CD14-positive monocyte (primary cell): Measurements from ENCODE around the gene DNAAF9. TPM values are rescaled to one million over a fixed set of nuclear protein-coding genes. Genes with fewer than 3 reads are reported as not detected.

Experiments used
- DNase-seq, 3 donors: peaks; one replicate each; pipeline ENCODE4 v3.0.0-alpha.2; 2011 to 2022
- H2AFZ ChIP-seq: 2 replicates; pipeline ENCODE4 v1.6.0; 2012; ENCODE audit warnings: mild to moderate bottlenecking, low read depth, low read length, inconsistent platforms; ENCODE audit not compliant: insufficient read depth, poor library complexity, severe bottlenecking
- H3K27ac ChIP-seq, 2 donors: 1 replicate in 1 of 2; 2 replicates in 1 of 2; pipeline ENCODE4 v1.5.1; 2012 to 2013; ENCODE audit warnings: low read length in 2 of 2, control low read depth in 1 of 2, inconsistent platforms in 1 of 2, low read depth in 1 of 2, mild to moderate bottlenecking in 1 of 2
- H3K27me3 ChIP-seq, 2 donors: one replicate each; pipeline versions ENCODE4 v1.6.0 to v1.6.1; 2011 to 2013; ENCODE audit warnings: low read length in 2 of 2; ENCODE audit not compliant: control insufficient read depth in 2 of 2, insufficient read depth in 2 of 2
- H3K36me3 ChIP-seq, 2 donors: replicated peaks in 1 of 2; 1 replicate in 1 of 2; 2 replicates in 1 of 2; pipeline versions ENCODE4 v1.5.1 to v1.6.1; 2012 to 2013; ENCODE audit warnings: low read length in 2 of 2, control low read depth in 1 of 2, inconsistent platforms in 1 of 2, mild to moderate bottlenecking in 1 of 2; ENCODE audit not compliant: insufficient read depth in 2 of 2, control insufficient read depth in 1 of 2
- H3K4me1 ChIP-seq, 2 donors: 1 replicate in 1 of 2; 2 replicates in 1 of 2; pipeline versions ENCODE4 v1.5.1 to v1.6.1; 2012 to 2013; ENCODE audit warnings: low read length in 2 of 2, control low read depth in 1 of 2, inconsistent platforms in 1 of 2, mild to moderate bottlenecking in 1 of 2, moderate library complexity in 1 of 2; ENCODE audit not compliant: insufficient read depth in 2 of 2, control insufficient read depth in 1 of 2
- H3K4me2 ChIP-seq: replicated peaks from 2 replicates; pipeline ENCODE3; 2012; ENCODE audit warnings: low read length, moderate library complexity, mild to moderate bottlenecking; ENCODE audit not compliant: poor library complexity, severe bottlenecking; ENCODE audit errors: extremely low read depth
- H3K4me3 ChIP-seq, 3 experiments: fragments of 200-600 bp in 1 of 3; sonication (generic) in 1 of 3; replicated peaks in 1 of 3; 1 replicate in 2 of 3; 2 replicates in 1 of 3; pipeline ENCODE4 v1.5.1; 2011 to 2013; ENCODE audit warnings: low read length in 3 of 3, mild to moderate bottlenecking in 3 of 3, control low read depth in 2 of 3, low read depth in 2 of 3, inconsistent platforms in 1 of 3, moderate library complexity in 1 of 3
- H3K79me2 ChIP-seq: 2 replicates; pipeline ENCODE4 v1.6.0; 2012; ENCODE audit warnings: mild to moderate bottlenecking, control low read depth, inconsistent platforms, low read length, moderate library complexity; ENCODE audit not compliant: insufficient read depth
- H3K9ac ChIP-seq: 2 replicates; pipeline ENCODE4 v1.6.0; 2017; ENCODE audit warnings: low read length, mild to moderate bottlenecking; ENCODE audit not compliant: insufficient read depth, poor library complexity, severe bottlenecking
- H3K9me3 ChIP-seq, 2 donors: replicated peaks in 1 of 2; 1 replicate in 1 of 2; 2 replicates in 1 of 2; pipeline versions ENCODE4 v1.5.1 to v1.6.1; 2012 to 2013; ENCODE audit warnings: low read length in 2 of 2, control low read depth in 1 of 2; ENCODE audit not compliant: control insufficient read depth in 1 of 2, insufficient read depth in 1 of 2
- H4K20me1 ChIP-seq: 2 replicates; pipeline ENCODE4 v1.6.0; 2012; ENCODE audit warnings: mild to moderate bottlenecking, low read length, control low read depth, moderate library complexity; ENCODE audit not compliant: insufficient read depth
- H3K27ac Mint-ChIP-seq, 7 donors: one replicate each; pipeline ENCODE4 v1.8.0; 2020; ENCODE audit warnings: mild to moderate bottlenecking in 7 of 7, mixed read lengths in 7 of 7, moderate library complexity in 6 of 7, inconsistent platforms in 2 of 7
- H3K27me3 Mint-ChIP-seq, 3 donors: one replicate each; pipeline ENCODE4 v1.8.0; 2021 to 2022; ENCODE audit warnings: low read depth in 3 of 3, mild to moderate bottlenecking in 3 of 3, mixed read lengths in 3 of 3, moderate library complexity in 3 of 3, inconsistent platforms in 1 of 3
- H3K36me3 Mint-ChIP-seq, 2 donors: one replicate each; pipeline ENCODE4 v1.8.0; 2020; ENCODE audit warnings: mixed read lengths in 2 of 2, inconsistent platforms in 1 of 2, mild to moderate bottlenecking in 1 of 2
- H3K4me1 Mint-ChIP-seq: one replicate; pipeline ENCODE4 v1.8.0; 2020; ENCODE audit warnings: mild to moderate bottlenecking, mixed read lengths
- H3K4me3 Mint-ChIP-seq, 2 donors: one replicate each; pipeline ENCODE4 v1.8.0; 2020; ENCODE audit warnings: mild to moderate bottlenecking in 2 of 2, mixed read lengths in 2 of 2, moderate library complexity in 1 of 2
- H3K9me3 Mint-ChIP-seq, 7 donors: one replicate each; pipeline ENCODE4 v1.8.0; 2020 to 2022; ENCODE audit warnings: mixed read lengths in 7 of 7, mild to moderate bottlenecking in 6 of 7, moderate library complexity in 6 of 7, inconsistent platforms in 2 of 7
- WGBS: methylation state at CpG from one replicate; pipeline ENCODE4 v1.1.5; 2013; ENCODE audit warnings: missing lambda C conversion rate; ENCODE audit not compliant: insufficient coverage; 5-methylcytosine and 5-hydroxymethylcytosine counted together
- intact Hi-C, 2 donors: fragments of 100-400 bp; cut with micrococcal nuclease; formaldehyde crosslinking; loops; one replicate each; pipeline versions ENCODE4 v1.15.0 to v1.15.1; 2023
- polyA plus RNA-seq, 3 donors: library from polyadenylated mRNA; depleted of rRNA in 1 of 3; unstranded in 2 of 3; stranded (reverse) in 1 of 3; fragments of 300-500 nt in 2 of 3; fragments of >200 nt in 1 of 3; fragmentation: Illumina TruSeq in 2 of 3; gene quantifications; 1 replicate in 2 of 3; 2 replicates in 1 of 3; pipeline ENCODE4 v1.2.3, GENCODE V29; 2012 to 2021
- TF ChIP-seq, protein P1 (sequence below): fragments of 200-600 bp; IDR thresholded peaks from one replicate; pipeline ENCODE4 v1.8.0; 2022; ENCODE audit warnings: antibody characterized with exemption, mild to moderate bottlenecking

Gene DNAAF9
- polyA plus RNA-seq, 3 donors: 0.53 to 10.8 (median 1.2) TPM

DNA sequence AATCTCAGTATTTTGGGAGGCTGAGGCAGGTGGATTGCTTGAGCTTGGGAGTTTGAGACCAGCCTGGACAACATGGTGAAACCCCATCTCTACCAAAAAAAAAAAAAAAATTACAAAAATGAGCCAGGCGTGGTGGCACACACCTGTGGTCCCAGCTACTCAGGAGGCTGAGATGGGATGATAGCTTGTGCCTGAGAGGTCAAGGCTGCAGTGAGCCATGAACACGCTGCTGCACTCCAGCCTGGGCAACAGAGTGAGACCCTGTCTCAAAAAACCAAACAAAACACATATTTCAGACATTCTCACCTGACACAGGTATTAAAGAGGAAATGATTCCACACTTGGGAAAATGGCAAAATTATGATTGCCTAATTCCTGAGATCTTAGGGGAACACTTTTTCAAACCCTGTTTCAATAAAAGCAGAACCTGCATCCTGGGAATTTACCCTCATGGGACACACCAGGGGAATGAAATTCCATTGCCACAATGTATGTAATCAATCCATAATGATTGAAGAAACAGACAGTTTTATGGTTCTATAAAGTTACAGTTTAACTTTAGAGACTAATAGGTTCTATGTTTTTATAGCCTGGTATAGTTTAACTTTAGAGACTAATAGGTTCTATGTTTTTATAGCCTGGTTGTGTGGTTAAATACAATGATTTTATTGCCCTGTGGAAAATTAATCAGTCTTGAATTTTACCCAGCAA, 29.6 kb upstream of the DNAAF9 start:
- Mint-ChIP-seq H3K9me3 (no peaks in the 10 kb centered on the region), H3K4me1 (peaks cover 22% of the 10 kb centered on the region), H3K36me3 (no peaks in the 10 kb centered on the region), H3K4me3 (no peak overlapping the region), H3K27ac (peak overlapping the region in 1 of 7 donors; percentile 30), H3K27me3 (peaks cover 0 to 4% (median 1%) of the 10 kb centered on the region in 3 donors)
- no peak overlapping the region for H2AFZ ChIP-seq
- DNase-seq: no peak
- no peak overlapping the region for H3K27ac ChIP-seq
- H3K36me3 ChIP-seq: no peaks in the 10 kb centered on the region
- TF ChIP-seq, protein P1, sequence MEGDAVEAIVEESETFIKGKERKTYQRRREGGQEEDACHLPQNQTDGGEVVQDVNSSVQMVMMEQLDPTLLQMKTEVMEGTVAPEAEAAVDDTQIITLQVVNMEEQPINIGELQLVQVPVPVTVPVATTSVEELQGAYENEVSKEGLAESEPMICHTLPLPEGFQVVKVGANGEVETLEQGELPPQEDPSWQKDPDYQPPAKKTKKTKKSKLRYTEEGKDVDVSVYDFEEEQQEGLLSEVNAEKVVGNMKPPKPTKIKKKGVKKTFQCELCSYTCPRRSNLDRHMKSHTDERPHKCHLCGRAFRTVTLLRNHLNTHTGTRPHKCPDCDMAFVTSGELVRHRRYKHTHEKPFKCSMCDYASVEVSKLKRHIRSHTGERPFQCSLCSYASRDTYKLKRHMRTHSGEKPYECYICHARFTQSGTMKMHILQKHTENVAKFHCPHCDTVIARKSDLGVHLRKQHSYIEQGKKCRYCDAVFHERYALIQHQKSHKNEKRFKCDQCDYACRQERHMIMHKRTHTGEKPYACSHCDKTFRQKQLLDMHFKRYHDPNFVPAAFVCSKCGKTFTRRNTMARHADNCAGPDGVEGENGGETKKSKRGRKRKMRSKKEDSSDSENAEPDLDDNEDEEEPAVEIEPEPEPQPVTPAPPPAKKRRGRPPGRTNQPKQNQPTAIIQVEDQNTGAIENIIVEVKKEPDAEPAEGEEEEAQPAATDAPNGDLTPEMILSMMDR: no peak
- intact Hi-C loops: no loop called here
- H3K4me1 ChIP-seq: peaks cover 18 to 19% of the 10 kb centered on the region in 2 donors
- no peaks in the 10 kb centered on the region for H3K27me3 ChIP-seq
- H3K79me2 ChIP-seq: no peaks in the 10 kb centered on the region
- H3K4me2 ChIP-seq: no peak overlapping the region
- no peaks in the 10 kb centered on the region for H4K20me1 ChIP-seq
- no CpG with 5 or more reads among the region's 2 CpGs for WGBS
- H3K9ac ChIP-seq: no peak overlapping the region
- no peaks in the 10 kb centered on the region for H3K9me3 ChIP-seq
- no peak overlapping the region for H3K4me3 ChIP-seq

DNA sequence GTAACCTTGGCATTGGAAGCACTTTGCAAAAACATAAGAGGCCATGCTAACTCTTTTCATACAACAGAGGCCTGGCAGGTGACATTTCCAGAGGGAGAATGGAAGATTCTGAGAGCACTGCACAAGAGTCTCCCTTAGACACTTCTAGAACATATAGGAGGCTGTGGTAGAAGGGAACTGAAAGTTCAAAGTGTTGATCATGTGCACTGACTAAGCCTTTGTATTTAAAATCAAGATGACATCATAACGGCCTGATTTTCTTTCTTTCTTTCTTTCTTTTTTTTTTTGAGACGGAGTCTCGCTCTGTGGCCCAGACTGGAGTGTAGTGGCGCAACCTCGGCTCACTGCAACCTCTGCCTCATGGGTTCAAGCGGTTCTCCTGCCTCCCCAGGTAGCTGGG, 26.8 kb upstream of the DNAAF9 start:
- peak overlapping the region; percentile 27 for H3K4me2 ChIP-seq
- DNase-seq: peak; percentile 51 to 86 (median 81)
- peaks cover 45 to 47% of the 10 kb centered on the region in 2 donors for H3K4me1 ChIP-seq
- Mint-ChIP-seq H3K4me1 (peaks cover 49% of the 10 kb centered on the region), H3K27ac (peak overlapping the region; percentile 81 to 93 (median 88)), H3K27me3 (peaks cover 0 to 4% (median 1%) of the 10 kb centered on the region in 3 donors), H3K9me3 (no peaks in the 10 kb centered on the region), H3K36me3 (no peaks in the 10 kb centered on the region), H3K4me3 (peak overlapping the region in 1 of 2 donors; percentile 67)
- H2AFZ ChIP-seq: peak overlapping the region; percentile 64
- H3K9ac ChIP-seq: peak overlapping the region; percentile 16
- no peaks in the 10 kb centered on the region for H3K27me3 ChIP-seq
- no peaks in the 10 kb centered on the region for H3K79me2 ChIP-seq
- TF ChIP-seq, protein P1: no peak
- no peaks in the 10 kb centered on the region for H3K36me3 ChIP-seq
- no peaks in the 10 kb centered on the region for H4K20me1 ChIP-seq
- no peaks in the 10 kb centered on the region for H3K9me3 ChIP-seq
- H3K4me3 ChIP-seq: peak overlapping the region in 1 of 3 experiments; percentile 35
- WGBS: 25% methylated on average over 4 of the region's 6 CpGs
- peak overlapping the region; percentile 55 to 81 for H3K27ac ChIP-seq
- intact Hi-C loops: no loop called here
